ENCODE measurements around the gene TNFRSF18.

Gene TNFRSF18

DNA sequence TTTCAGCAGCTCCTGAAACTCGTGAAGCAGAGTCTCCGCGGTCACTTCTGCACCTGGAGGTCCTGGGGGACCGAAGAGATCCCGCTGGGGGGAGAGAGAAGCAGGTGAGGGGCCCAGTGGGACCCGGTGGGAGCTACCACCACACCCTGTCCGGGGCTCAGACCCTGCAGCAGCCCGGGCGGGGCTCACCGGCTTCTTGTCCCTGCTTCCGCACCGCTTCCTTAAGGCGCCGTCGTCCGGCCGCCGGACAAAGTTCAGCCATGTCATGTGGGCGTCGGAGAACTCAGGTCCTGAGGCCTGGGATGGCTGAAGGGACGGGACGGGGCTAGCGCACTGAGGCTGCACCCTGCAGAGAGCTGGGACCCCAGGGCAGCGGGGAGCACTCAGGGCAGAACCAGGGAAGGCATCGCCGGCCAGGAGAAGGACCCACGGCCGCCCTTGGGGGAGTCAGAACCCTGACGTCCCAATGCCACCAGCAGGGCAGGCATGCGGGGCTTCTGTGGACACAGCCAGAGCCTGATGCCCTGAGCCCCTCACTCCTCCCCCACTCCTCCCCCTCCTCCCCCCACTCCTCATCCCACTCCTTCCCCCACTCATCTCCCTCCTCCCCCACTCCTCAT, 37.9 kb upstream of the TNFRSF18 start:
- Histone ChIP-seq H3K9me3 (ENCODE audit: control insufficient read depth, insufficient read depth, low read length) (no peaks in the 10 kb centered on the region), H3K36me3 (ENCODE audit: insufficient read depth, low read length) (no peaks in the 10 kb centered on the region), H3K4me1 (ENCODE audit: insufficient read depth, low read length) (no peaks in the 10 kb centered on the region), H3K9ac (ENCODE audit: low read depth, low read length) (no peak overlapping the region)

DNA sequence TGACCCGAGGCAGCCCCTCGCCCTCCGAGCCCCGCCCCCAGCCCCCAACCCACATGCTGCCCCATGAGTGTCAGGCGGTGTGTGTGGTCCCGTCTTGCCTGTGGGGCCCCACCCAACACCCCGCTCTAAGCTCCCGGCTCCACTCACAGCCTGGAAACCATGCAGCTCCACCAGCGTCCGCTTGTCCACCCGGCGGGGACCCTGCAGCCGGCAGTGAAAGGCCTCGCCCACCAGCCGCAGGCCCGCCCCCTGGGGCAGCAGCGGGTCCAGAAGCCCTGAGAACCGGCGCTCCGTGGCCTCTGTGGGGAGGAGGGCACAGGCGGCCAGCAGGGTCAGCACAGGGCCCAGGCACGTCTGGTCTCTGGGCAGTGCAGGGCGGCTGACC, 37.4 kb upstream of the TNFRSF18 start:
- Histone ChIP-seq H3K9ac (ENCODE audit: low read depth, low read length) (no peak overlapping the region), H3K36me3 (ENCODE audit: insufficient read depth, low read length) (no peaks in the 10 kb centered on the region), H3K4me1 (ENCODE audit: insufficient read depth, low read length) (no peaks in the 10 kb centered on the region), H3K9me3 (ENCODE audit: control insufficient read depth, insufficient read depth, low read length) (no peaks in the 10 kb centered on the region)

DNA sequence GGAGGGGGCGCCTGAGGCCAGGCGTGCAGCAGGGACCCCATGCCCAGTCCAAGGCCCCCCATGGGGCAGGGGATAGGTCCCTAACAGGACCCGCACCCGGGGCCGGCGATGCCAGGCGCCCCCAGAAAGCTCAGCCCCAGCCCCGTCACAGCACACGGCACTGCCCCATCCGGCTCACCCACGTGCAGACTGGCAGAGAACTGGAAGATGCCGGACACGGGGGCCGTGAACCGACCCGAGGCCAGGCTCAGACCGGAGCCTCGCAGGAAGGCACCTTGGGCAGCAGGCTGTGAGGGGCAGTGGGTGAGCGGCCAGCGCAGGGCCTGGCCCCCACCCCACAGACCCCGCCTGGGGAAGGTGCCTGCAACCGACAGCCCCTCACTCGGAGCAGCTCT, 36.9 kb upstream of the TNFRSF18 start:
- Histone ChIP-seq H3K36me3 (ENCODE audit: insufficient read depth, low read length) (no peaks in the 10 kb centered on the region), H3K4me1 (ENCODE audit: insufficient read depth, low read length) (no peaks in the 10 kb centered on the region), H3K9ac (ENCODE audit: low read depth, low read length) (no peak overlapping the region)

DNA sequence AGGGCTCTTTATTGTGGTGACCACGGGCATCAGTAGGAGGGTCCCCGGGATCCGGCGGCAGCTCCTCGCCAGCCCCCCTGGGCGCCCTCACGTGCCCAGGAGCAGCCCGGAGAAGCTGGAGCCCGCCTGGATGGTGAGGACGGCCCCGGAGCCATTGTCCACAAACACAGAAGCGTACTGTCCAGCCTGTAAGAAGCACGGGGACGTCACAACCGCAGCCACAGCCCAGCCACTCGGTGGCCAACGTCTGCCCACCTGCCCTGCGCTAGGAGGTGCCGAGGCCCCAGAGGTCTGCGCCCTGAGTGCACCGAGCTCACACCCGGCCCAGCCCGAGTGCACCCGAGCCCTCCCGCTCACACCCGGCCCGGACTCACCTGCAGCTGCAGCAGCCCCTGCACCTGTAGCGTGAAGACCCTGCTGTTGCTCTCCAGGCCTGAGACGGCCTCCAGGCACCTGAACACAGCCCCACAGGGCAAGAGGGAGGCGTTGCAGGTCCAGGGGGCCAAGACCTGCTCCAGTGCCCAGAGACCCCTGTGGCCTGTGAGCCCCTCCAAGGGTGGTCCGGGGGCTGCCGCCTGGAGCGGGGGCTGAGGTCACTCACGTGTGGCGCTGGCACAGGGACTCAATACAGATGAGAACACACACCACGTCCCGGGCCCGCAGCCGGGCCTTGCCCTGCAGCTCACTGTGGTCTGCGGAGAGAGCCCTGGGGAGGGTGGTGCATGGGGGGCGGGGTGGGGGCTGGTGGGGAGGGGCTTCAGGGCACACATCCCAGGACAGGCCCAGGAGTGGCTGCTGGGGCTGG, 36.3 kb upstream of the TNFRSF18 start:
- no peaks in the 10 kb centered on the region for H3K36me3 ChIP-seq (ENCODE audit: insufficient read depth, low read length)
- no peaks in the 10 kb centered on the region; the same call in 1 of the 2 replicates for H3K4me1 ChIP-seq (ENCODE audit: insufficient read depth, low read length)
- H3K9ac ChIP-seq (ENCODE audit: low read depth, low read length): no peak overlapping the region
- H3K9me3 ChIP-seq (ENCODE audit: control insufficient read depth, insufficient read depth, low read length): no peaks in the 10 kb centered on the region

More for the DNA sequence above, 36.9 kb upstream of the TNFRSF18 start:
- no peaks in the 10 kb centered on the region for H3K9me3 ChIP-seq (ENCODE audit: control insufficient read depth, insufficient read depth, low read length)

DNA sequence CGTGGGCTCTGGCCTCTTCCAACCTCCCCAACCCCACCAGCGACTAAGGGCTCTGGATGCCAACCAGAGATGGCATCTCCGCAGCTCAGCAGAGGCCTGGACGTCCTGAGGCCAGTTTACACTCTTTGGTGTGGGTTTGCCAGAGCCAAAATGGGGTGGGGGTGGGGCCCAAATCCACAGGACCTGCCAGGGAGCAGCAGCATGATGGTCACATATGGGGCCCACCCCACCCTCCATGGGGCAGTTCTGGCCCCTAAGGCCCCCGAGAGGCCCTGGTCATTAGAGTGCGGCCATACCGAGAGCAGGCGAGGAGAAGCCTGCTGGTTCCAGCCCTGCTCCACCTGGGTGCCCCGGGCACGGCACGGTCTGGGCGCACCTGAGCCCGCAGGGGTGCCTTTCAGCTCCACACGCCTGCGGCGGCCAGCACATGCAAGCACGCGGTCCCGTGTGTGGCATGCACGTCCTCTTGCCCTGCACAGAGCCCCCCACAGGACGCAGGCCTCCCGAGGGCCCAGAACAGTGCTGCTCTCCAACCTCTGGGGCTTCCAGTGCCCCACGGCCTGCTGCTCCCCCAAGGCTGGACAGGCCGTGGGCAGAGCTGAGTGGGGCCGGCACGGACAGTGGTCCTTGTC, 35.3 kb upstream of the TNFRSF18 start:
- Histone ChIP-seq H3K4me1 (ENCODE audit: insufficient read depth, low read length) (peaks cover 4% of the 10 kb centered on the region; the same call in 1 of the 2 replicates), H3K9me3 (ENCODE audit: control insufficient read depth, insufficient read depth, low read length) (no peaks in the 10 kb centered on the region), H3K36me3 (ENCODE audit: insufficient read depth, low read length) (no peaks in the 10 kb centered on the region), H3K9ac (ENCODE audit: low read depth, low read length) (no peak overlapping the region)

DNA sequence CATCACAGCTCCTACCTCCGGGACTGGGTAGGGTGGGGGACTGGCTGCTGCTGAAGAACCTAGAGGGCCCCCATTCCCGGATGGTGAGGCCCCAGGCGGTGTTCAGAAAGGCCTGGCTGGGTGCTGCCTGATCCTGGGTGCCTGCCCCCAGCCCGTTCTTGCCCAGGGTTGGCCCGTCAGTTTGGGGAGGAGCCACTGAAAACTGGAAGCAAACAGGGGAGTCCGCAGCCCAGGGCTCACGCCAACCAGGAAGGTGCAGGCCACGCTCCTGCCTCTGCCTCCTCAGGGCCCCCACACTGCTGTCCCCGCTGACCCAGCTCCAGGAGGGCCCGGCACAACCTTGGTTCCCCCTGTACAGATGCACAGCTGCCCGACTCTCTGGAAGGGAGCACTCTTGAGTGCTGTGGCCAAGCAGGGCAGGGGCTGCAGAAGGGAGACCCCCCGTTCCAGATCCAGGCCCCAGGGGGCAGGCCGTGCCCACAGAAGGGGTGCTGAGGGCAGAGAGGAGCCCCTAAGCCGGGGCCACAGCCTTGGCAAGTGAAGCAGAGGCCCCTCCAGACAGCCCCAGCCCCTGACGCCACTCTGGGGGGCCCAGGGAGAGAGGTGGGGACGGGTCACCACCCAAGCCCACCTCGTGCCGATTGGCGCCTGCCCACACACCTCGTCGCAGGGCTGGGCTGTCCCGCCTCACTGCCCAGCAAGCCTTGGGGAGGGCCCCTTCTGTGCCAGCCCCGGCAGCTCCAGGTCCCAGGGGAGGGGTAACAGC, 34.6 kb upstream of the TNFRSF18 start:
- no peak overlapping the region for H3K9ac ChIP-seq (ENCODE audit: low read depth, low read length)
- H3K9me3 ChIP-seq (ENCODE audit: control insufficient read depth, insufficient read depth, low read length): no peaks in the 10 kb centered on the region
- H3K36me3 ChIP-seq (ENCODE audit: insufficient read depth, low read length): no peaks in the 10 kb centered on the region
- peaks cover 4% of the 10 kb centered on the region; the same call in 1 of the 2 replicates for H3K4me1 ChIP-seq (ENCODE audit: insufficient read depth, low read length)

DNA sequence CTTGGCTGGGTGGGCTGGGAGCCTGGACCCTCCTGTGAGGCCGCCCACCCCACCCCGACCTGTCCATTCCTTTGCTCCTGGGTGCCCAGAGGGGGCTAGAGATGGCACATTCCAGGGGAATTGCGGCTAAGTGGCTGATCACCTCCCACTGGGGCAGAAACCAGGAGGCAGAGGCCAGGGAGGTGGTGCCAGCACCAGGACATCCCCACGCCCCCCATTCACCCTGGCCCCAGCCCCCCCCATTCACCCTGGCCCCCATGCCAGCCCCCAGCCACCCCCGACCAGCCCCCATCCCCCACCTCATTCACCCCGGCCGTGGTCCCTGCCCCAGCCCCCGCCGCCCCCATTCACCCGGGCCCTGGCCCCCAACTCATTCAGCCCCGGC, 33.9 kb upstream of the TNFRSF18 start:
- Histone ChIP-seq H3K36me3 (ENCODE audit: insufficient read depth, low read length) (no peaks in the 10 kb centered on the region), H3K4me1 (ENCODE audit: insufficient read depth, low read length) (peaks cover 4% of the 10 kb centered on the region; the same call in 1 of the 2 replicates), H3K9ac (ENCODE audit: low read depth, low read length) (no peak overlapping the region), H3K9me3 (ENCODE audit: control insufficient read depth, insufficient read depth, low read length) (no peaks in the 10 kb centered on the region)

DNA sequence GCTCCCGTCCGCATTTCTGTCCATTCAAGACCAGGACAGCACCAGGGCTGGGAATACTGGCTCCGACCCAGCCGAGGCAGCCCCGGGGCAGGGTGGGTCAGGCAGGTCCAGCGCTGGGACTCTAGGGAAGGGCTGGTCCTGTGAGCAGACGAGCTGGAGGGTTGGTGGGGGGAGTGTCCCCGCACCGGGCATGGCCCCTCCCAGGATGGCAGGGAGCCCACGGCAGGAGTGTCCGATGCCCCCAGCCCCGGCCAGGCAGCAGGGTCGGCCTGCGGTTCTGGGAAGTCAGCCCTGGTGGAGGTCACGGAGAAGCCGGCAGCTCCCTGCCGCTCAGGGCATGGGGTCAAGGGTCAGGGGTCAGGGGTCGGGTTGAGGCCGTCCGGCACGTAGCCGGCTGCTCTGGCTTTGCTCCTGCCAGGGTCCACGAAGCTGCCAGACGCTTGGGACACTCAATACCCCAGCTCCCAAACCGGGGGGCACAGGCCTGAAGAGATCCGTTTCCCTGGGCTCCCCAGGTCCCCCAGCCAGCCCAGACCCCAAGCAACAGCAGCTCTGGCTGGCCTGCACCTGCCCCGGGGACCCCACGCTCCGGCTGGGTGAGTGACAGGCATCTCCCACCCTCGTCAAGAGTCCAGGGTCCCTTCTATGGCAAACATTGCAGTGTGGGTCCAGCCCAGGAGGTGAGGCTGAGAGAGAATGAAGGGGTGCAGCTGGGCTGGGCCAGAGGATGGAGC, 33.4 kb upstream of the TNFRSF18 start:
- peaks cover 4% of the 10 kb centered on the region; the same call in 1 of the 2 replicates for H3K4me1 ChIP-seq (ENCODE audit: insufficient read depth, low read length)
- H3K36me3 ChIP-seq (ENCODE audit: insufficient read depth, low read length): no peaks in the 10 kb centered on the region
- H3K9ac ChIP-seq (ENCODE audit: low read depth, low read length): no peak overlapping the region
- no peaks in the 10 kb centered on the region for H3K9me3 ChIP-seq (ENCODE audit: control insufficient read depth, insufficient read depth, low read length)

DNA sequence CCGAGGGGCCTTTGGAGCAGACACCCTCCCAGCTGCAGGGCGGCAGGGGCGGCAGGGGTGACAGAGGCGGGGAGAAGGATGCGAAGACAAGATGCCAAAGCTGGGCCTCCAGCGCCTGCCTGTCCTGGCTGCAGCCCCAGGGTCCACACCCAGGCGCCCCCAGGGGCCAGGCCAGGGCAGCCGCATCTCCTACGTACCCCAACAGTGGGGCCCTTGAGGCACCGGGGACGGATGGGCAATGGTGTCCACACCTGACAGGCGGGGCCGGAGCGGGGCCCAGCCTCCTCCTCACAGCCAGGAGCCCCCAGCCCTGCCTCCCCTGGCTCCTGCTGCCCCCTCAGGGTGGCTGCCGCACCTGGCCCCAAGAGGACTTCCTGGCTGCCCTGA, 32.8 kb upstream of the TNFRSF18 start:
- Histone ChIP-seq H3K4me1 (ENCODE audit: insufficient read depth, low read length) (peaks cover 4% of the 10 kb centered on the region; the same call in 1 of the 2 replicates), H3K9me3 (ENCODE audit: control insufficient read depth, insufficient read depth, low read length) (no peaks in the 10 kb centered on the region), H3K36me3 (ENCODE audit: insufficient read depth, low read length) (no peaks in the 10 kb centered on the region), H3K9ac (ENCODE audit: low read depth, low read length) (no peak overlapping the region)

DNA sequence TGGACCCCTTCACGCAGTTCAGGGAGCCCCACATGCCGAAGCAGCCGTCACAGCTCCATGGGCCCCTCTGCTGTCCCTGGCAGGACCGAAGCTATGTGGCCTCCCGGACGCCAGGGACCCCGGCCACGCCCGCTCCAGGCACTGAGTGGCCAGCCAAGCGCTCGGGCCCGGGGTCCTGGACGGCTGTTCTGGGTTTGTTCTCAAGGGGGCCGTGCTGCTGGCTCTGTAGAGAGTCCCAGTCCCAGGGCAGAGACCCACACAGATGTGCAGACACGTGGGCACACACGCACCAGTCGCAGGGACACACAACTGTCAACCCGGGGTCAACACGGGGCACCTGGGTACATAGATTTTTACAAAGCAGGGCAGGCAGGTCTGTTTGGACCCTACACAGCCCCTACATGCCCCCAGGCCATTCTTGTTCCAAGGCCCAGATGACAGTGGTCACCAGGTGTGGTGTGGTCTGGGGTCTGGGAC, 32.3 kb upstream of the TNFRSF18 start:
- Histone ChIP-seq H3K4me1 (ENCODE audit: insufficient read depth, low read length) (peaks cover 4% of the 10 kb centered on the region; the same call in 1 of the 2 replicates), H3K9me3 (ENCODE audit: control insufficient read depth, insufficient read depth, low read length) (no peaks in the 10 kb centered on the region), H3K9ac (ENCODE audit: low read depth, low read length) (no peak overlapping the region), H3K36me3 (ENCODE audit: insufficient read depth, low read length) (no peaks in the 10 kb centered on the region)

DNA sequence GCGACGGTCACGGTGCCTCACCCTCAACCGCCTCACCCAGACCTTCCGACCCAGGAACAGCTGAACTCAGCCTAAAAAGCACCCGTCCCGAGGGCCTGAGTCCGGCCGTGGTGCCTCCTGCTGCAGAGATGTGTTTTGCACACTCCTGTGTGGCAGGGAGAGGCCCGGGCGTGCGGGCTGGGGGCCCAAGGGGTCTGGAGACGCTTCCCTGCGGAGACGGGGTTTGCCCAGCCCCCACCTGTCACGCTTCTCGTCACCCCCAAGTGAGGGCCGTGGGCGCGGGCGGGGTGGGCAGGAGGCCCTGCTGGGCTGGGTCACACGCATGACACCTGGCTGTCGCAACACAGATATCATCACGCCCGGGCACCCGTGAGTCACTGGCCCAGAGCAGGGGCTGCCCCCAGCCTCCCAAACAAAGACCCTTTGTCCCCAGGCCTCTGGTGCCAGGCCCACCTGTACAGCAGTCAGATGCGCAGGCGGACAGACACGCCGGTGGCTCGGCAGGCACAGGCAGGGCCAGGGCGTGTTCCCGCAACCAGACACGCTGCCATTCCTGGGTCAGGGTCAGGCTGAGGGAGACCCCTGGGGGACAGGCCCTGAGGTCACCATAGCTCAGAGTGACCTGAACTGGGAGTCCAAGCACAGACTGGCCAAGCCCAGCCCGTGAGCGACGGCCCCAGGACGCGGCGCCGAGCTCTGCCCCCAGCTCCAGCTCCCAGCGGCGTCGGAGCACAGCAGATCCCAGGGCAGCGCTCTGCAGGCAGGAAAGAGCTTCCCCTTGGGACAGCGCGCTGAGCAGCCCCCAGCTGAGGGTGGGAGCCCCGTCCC, 31.7 kb upstream of the TNFRSF18 start:
- Histone ChIP-seq H3K9me3 (ENCODE audit: control insufficient read depth, insufficient read depth, low read length) (no peaks in the 10 kb centered on the region), H3K9ac (ENCODE audit: low read depth, low read length) (no peak overlapping the region), H3K36me3 (ENCODE audit: insufficient read depth, low read length) (no peaks in the 10 kb centered on the region), H3K4me1 (ENCODE audit: insufficient read depth, low read length) (peaks cover 4% of the 10 kb centered on the region; the same call in 1 of the 2 replicates)

DNA sequence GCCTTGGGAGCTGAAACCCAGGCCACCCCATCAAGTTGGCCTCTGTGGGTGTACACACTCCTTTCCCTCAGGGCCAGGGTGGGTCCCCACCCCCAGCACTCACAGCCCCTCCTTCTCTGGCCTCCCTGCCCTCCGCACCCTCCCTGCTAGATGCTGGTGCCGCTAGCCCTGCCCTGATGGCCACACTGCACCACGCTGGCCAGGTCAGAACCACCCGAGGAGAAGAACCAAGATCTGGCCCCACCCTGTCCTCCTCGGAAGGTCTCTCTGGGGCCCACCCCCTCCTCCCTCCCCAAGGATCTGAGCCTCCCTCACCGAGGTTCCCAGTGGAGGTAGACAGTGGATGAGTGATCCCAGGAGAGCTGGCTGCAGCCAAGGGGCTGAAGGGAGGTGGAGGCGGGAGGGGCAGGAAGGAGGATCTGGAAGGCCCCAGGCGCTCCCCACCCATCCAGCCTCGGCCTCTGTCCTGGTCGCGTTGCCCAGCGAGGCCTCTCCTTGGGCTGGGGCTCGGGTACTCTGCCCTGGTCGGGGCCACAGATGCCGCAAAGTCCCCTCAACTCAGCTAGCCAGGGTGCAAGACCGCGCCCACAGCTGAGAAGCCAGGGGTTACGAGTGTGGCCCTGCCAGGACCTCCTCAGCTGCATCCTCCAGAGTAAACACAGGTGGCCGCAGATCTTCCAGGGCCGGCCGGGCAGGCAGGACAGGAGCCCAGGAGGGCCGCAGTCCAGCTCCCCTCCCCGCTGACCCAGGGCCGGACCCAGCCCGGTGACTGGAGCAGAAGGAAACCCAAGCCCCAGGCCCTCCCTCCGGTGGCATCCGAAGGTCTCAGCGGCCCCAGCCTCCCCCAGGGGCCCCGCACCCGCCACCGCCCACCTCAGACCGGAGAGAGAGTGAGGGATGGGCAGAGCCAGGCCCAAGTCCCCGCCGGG, 30.8 kb upstream of the TNFRSF18 start:
- no peak overlapping the region for H3K9ac ChIP-seq (ENCODE audit: low read depth, low read length)
- no peaks in the 10 kb centered on the region for H3K36me3 ChIP-seq (ENCODE audit: insufficient read depth, low read length)
- no peaks in the 10 kb centered on the region for H3K9me3 ChIP-seq (ENCODE audit: control insufficient read depth, insufficient read depth, low read length)
- peaks cover 4% of the 10 kb centered on the region; the same call in 1 of the 2 replicates for H3K4me1 ChIP-seq (ENCODE audit: insufficient read depth, low read length)
